OCI-LY7 (cell line): ENCODE data around the gene SCUBE3.

Source experiments
- CTCF ChIP-seq: fragments of 200-600 bp; sonication (generic); conservative IDR thresholded peaks from 2 replicates; pipeline ENCODE4 v1.5.1; 2014; ENCODE audit warnings: mild to moderate bottlenecking, antibody characterized with exemption, low read length, moderate library complexity, mixed read lengths
- EZH2phosphoT487 ChIP-seq: fragments of 200-600 bp; sonication (generic); IDR thresholded peaks from 2 replicates; pipeline ENCODE4 v1.6.1; 2018; ENCODE audit warnings: low read depth, borderline replicate concordance, mild to moderate bottlenecking, mixed run types, antibody characterized with exemption, low read length, moderate library complexity, mixed read lengths

- no peak for TF ChIP-seq CTCF
- no peak for TF ChIP-seq EZH2phosphoT487
Observed at GRCh38 chr6:35183935-35184334, 29.8 kb upstream of the SCUBE3 start.
